Measurements from ENCODE around the gene MSH3. TPM values are rescaled to one million over a fixed set of nuclear protein-coding genes. Genes with fewer than 3 reads are reported as not detected.

Gene MSH3
- total RNA-seq, 2 donors from 2014 or later: 6.8 to 9.9 TPM

GRCh38 chr5:80701597-80701996, 47.1 kb downstream of the MSH3 start:
- no peak overlapping the region for H3K27ac ChIP-seq

GRCh38 chr5:80703291-80703690, 48.8 kb downstream of the MSH3 start:
- DNase-seq (ENCODE audit: low spot score): no peak
- TF ChIP-seq CTCF (IDR thresholded peaks at IDR 0.05): no peak
- Histone ChIP-seq H3K27me3 (no peaks in the 10 kb centered on the region), H3K9me3 (no peaks in the 10 kb centered on the region), H3K36me3 (no peaks in the 10 kb centered on the region), H3K4me1 (no peaks in the 10 kb centered on the region), H3K4me3 (no peak overlapping the region), H3K27ac (no peak overlapping the region)

More at GRCh38 chr5:80701597-80701996, 47.1 kb downstream of the MSH3 start:
- Histone ChIP-seq H3K36me3 (no peaks in the 10 kb centered on the region), H3K4me1 (no peaks in the 10 kb centered on the region), H3K4me3 (no peak overlapping the region), H3K27me3 (no peaks in the 10 kb centered on the region), H3K9me3 (no peaks in the 10 kb centered on the region)
- DNase-seq (ENCODE audit: low spot score): no peak
- no peak for TF ChIP-seq CTCF (IDR thresholded peaks at IDR 0.05)

- no peak overlapping the region for H3K4me3 ChIP-seq
- no peaks in the 10 kb centered on the region for H3K9me3 ChIP-seq
- H3K27ac ChIP-seq: no peak overlapping the region
- no peaks in the 10 kb centered on the region for H3K27me3 ChIP-seq
- H3K36me3 ChIP-seq: no peaks in the 10 kb centered on the region
- DNase-seq (ENCODE audit: low spot score): no peak
- no peaks in the 10 kb centered on the region for H3K4me1 ChIP-seq
- no peak for TF ChIP-seq CTCF (IDR thresholded peaks at IDR 0.05)
These were observed 49.3 kb downstream of the MSH3 start for GRCh38 chr5:80703747-80704146.

- Histone ChIP-seq H3K27me3 (no peaks in the 10 kb centered on the region), H3K4me1 (no peaks in the 10 kb centered on the region), H3K4me3 (no peak overlapping the region), H3K9me3 (no peaks in the 10 kb centered on the region), H3K36me3 (no peaks in the 10 kb centered on the region), H3K27ac (no peak overlapping the region)
- TF ChIP-seq CTCF (IDR thresholded peaks at IDR 0.05): no peak
- DNase-seq (ENCODE audit: low spot score): no peak
These were observed 49.8 kb downstream of the MSH3 start for GRCh38 chr5:80704221-80704620.

GRCh38 chr5:80705216-80705769, 50.8 kb downstream of the MSH3 start:
- H3K27ac ChIP-seq: no peak overlapping the region
- no peak overlapping the region for H3K4me3 ChIP-seq
- DNase-seq (ENCODE audit: low spot score): no peak
- no peak for TF ChIP-seq CTCF (IDR thresholded peaks at IDR 0.05)
- no peaks in the 10 kb centered on the region for H3K4me1 ChIP-seq
- no peaks in the 10 kb centered on the region for H3K36me3 ChIP-seq
- H3K27me3 ChIP-seq: no peaks in the 10 kb centered on the region
- H3K9me3 ChIP-seq: no peaks in the 10 kb centered on the region

- no peak for DNase-seq (ENCODE audit: low spot score)
- no peaks in the 10 kb centered on the region for H3K4me1 ChIP-seq
- no peaks in the 10 kb centered on the region for H3K36me3 ChIP-seq
- no peaks in the 10 kb centered on the region for H3K27me3 ChIP-seq
- TF ChIP-seq CTCF (IDR thresholded peaks at IDR 0.05): no peak
- no peak overlapping the region for H3K27ac ChIP-seq
- H3K9me3 ChIP-seq: no peaks in the 10 kb centered on the region
- H3K4me3 ChIP-seq: no peak overlapping the region
These were observed 51.3 kb downstream of the MSH3 start for GRCh38 chr5:80705801-80706200.

All from right atrium auricular region (tissue), 2 donors.